Suppressor macrophage (primary cell): ENCODE measurements around the gene CAMK2N1.

Source experiments
- DNase-seq, 4 experiments: peaks; one replicate each; pipeline ENCODE4 v3.0.0-alpha.2; 2020 to 2022

CAMK2N1 gene

DNA sequence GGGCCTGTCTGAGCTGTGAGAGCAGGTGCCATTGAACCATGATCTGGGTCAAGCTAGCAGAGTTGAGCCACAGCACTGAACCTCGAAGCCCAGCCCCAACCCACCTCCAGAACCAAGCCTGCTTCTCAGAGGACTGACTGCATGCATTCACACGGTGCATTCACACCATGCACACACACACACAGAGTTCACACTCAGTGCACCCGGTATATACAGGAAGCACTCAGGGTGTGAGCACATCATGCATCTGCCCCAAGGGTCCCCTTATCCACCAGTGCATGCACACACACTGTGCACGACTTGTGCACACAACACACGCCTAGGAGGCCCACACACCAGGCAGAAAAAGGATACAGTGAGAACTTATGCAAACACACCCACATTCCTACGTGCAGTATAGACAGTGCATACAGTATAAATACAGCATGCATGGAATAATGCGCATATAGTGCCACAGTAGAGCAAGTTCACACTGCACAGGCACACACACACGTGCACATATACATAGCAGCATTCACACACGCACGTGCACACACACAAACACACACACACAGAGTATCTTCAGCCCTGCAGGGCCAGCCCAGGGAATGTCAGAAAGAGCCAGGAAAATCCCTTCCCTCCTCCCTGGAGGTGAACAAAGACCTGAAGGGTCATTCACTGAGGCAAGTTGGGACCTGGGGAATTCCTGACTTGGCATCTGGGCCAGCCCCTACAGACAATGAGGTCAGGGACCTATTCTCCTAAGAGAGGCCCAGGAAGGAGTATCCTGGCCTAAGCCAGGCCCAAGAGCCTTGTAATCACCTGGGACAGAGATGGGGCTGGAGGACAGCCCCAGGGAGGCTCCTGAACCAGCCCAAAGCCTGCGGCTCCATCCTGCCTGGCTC lies 42.1 kb downstream of the CAMK2N1 start:
- DNase-seq, result no peak

DNA sequence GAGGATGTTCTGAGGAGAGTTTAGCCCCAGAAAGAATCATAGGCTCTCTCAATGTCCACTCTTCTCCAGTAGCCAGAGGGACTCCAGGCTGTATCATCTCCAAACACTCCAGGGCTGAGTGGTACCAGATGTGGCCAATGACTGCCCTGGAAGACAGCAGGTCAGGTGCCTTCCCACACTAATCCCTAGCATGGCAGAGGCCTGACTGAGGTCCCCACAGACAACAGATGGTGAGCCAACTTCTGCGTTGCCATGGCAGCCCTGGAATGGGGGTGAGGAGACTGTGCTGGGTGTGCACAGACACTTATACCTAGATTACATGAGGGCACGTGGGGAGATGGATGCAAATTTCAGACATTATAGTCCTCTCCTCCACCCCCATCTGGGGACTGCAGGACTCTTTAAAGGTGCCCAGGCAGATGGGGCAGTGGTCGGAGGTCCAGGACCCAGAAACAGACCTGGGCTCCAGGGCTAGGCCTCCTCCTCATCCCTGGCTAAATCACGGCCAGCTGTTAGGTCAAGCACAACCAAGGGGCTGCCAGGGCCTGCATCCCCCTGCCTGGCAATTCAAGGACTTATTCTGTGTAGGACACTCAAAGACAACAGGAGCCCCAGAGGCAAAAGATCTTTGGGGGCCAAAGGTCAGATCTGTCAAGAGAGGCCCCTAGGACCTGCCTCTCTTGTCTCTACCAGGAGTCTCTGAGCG lies 42.9 kb downstream of the CAMK2N1 start:
- DNase-seq, result no peak

GRCh38 chr1:20440785-20441200 lies 45.2 kb downstream of the CAMK2N1 start:
- DNase-seq, result peak in 3 of 4 experiments; percentile 23 to 41 (median 30)

- no peak for DNase-seq
Observed at GRCh38 chr1:20439282-20439681, 46.7 kb downstream of the CAMK2N1 start.

DNA sequence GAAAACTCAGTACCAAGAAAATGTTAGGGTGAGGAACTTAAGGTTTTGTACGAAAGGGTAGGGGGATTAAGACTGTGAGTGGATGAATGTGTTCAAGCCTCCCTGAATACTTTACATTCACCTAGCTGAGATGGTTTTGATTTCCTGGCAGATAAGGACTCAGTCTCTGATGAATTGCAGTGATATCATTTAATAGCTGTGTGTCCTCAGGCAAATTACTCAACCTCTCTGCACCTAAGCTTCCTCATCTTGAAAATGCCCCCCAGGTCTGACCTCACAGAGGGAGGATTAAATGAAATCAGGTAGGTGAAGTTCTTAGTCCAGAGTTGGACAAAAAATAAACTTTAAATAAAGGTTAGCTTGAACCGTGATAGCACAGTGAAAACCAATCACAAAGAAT lies 48.4 kb downstream of the CAMK2N1 start:
- no peak for DNase-seq

DNA sequence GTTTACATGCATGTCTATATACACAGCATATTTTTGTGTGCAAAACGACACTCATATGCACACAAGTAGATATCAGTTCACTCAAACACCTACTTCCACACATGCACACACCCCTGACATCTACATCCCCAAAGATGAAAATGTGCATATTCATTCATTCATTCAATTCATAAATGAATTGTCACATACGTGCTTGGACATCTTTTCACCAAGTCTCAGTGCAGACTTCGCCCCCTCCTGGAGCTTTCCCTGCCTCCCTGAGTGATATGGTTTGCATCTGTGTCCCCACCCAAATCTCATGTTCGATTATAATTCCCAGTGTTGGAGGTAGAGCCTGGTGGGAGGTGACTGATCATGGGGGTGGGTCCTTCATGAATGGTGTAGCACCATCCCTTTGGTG lies 53.1 kb downstream of the CAMK2N1 start:
- no peak for DNase-seq
